ENCODE results near the gene PROM1.

PROM1 gene

GRCh38 chr4:16083241-16084191, at the start of gene PROM1:
Gene PROM1, minus strand, starts transcription at chr4:16084023. Its CDS starts 8,117 bp downstream, at chr4:16075906.
- peak; percentile 49 for DNase-seq

GRCh38 chr4:16133406-16133805, 49.6 kb upstream of the PROM1 start:
- DNase-seq: no peak

- DNase-seq: no peak
Measured at GRCh38 chr4:16131293-16131692, 47.5 kb upstream of the PROM1 start.

GRCh38 chr4:16129336-16129735, 45.5 kb upstream of the PROM1 start:
- DNase-seq: no peak

GRCh38 chr4:16126714-16127113, 42.9 kb upstream of the PROM1 start:
- no peak for DNase-seq

GRCh38 chr4:16125571-16126445, 42.0 kb upstream of the PROM1 start:
- no peak for DNase-seq

GRCh38 chr4:16124232-16124631, 40.4 kb upstream of the PROM1 start:
- DNase-seq: no peak

GRCh38 chr4:16123356-16124084, 39.7 kb upstream of the PROM1 start:
- DNase-seq: peak; percentile 70

GRCh38 chr4:16122784-16123183, 39.0 kb upstream of the PROM1 start:
- no peak for DNase-seq

- no peak for DNase-seq
Measured at GRCh38 chr4:16122308-16122711, 38.5 kb upstream of the PROM1 start.

- no peak for DNase-seq
Measured at GRCh38 chr4:16120720-16121119, 36.9 kb upstream of the PROM1 start.

- DNase-seq: no peak
Measured at GRCh38 chr4:16119981-16120380, 36.2 kb upstream of the PROM1 start.

- no peak for DNase-seq
Measured at GRCh38 chr4:16118090-16118489, 34.3 kb upstream of the PROM1 start.

GRCh38 chr4:16117164-16117563, 33.3 kb upstream of the PROM1 start:
- DNase-seq: no peak

GRCh38 chr4:16116493-16116990, 32.7 kb upstream of the PROM1 start:
- DNase-seq: no peak

GRCh38 chr4:16116019-16116418, 32.2 kb upstream of the PROM1 start:
- no peak for DNase-seq

- no peak for DNase-seq
Measured at GRCh38 chr4:16114546-16114945, 30.7 kb upstream of the PROM1 start.

- no peak for DNase-seq
Measured at GRCh38 chr4:16113741-16114140, 29.9 kb upstream of the PROM1 start.

GRCh38 chr4:16111533-16111932, 27.7 kb upstream of the PROM1 start:
- DNase-seq: no peak

- DNase-seq: no peak
Measured at GRCh38 chr4:16110661-16111290, 27.0 kb upstream of the PROM1 start.

GRCh38 chr4:16110199-16110598, 26.4 kb upstream of the PROM1 start:
- no peak for DNase-seq

GRCh38 chr4:16109256-16109655, 25.4 kb upstream of the PROM1 start:
- DNase-seq: no peak

All from NCI-H510A (cell line).